Measurements from ENCODE around the gene A3GALT2.

A3GALT2 gene

GRCh38 chr1:33320619-33321165, at the start of gene A3GALT2:
A3GALT2 (minus strand) TSS chr1:33321098; CDS start chr1:33321098, 0 bp downstream.
- no peak for DNase-seq (ENCODE audit: extremely low spot score)
- CTCF ChIA-PET: interaction anchor here (1.5 to 2.5 kb wide), 2 partner anchors 10 to 25 kb away, joined by 3 to 9 read pairs; no protein-coding TSS in a partner anchor
- TF ChIP-seq, protein P1, sequence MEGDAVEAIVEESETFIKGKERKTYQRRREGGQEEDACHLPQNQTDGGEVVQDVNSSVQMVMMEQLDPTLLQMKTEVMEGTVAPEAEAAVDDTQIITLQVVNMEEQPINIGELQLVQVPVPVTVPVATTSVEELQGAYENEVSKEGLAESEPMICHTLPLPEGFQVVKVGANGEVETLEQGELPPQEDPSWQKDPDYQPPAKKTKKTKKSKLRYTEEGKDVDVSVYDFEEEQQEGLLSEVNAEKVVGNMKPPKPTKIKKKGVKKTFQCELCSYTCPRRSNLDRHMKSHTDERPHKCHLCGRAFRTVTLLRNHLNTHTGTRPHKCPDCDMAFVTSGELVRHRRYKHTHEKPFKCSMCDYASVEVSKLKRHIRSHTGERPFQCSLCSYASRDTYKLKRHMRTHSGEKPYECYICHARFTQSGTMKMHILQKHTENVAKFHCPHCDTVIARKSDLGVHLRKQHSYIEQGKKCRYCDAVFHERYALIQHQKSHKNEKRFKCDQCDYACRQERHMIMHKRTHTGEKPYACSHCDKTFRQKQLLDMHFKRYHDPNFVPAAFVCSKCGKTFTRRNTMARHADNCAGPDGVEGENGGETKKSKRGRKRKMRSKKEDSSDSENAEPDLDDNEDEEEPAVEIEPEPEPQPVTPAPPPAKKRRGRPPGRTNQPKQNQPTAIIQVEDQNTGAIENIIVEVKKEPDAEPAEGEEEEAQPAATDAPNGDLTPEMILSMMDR (IDR thresholded peaks at IDR 0.05; ENCODE audit: control extremely low read depth, extremely low read depth, low read depth, missing control alignments): no peak
- POLR2A ChIA-PET: no interaction called here

- DNase-seq (ENCODE audit: extremely low spot score): no peak
- TF ChIP-seq, protein P1 (IDR thresholded peaks at IDR 0.05; ENCODE audit: control extremely low read depth, extremely low read depth, low read depth, missing control alignments): no peak
- ChIA-PET POLR2A (no interaction called here), CTCF (interaction anchor here (0.7 to 6.5 kb wide), 5 partner anchors 10 to 99 kb away, joined by 3 to 51 read pairs (median 3); no protein-coding TSS in a partner anchor)
Measured at GRCh38 chr1:33370301-33370700, 49.4 kb upstream of the A3GALT2 start.

DNA sequence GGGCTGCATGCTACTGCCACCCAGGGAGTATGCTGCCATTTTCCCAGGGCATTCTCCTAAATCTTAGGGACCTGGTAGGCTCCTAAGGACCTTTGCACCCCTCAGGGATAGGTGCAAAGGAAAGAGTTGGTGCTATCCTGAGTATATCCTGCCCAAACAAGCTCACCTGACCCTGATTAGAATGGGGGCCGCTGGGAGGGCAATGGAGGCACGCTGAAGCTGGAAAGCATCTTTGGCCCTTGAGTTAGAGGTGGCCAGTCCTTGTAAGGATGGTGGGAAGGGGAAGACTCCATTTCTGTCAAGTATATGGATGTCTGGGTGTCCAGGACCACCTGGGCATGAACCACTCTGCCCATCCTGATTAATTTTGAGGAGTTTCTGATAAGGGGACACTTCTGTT, 48.9 kb upstream of the A3GALT2 start:
- CTCF ChIA-PET: interaction anchor here (0.7 to 6.5 kb wide), 7 partner anchors 11 to 243 kb away, joined by 3 to 51 read pairs (median 3); no protein-coding TSS in a partner anchor
- POLR2A ChIA-PET: no interaction called here
- TF ChIP-seq, protein P1 (IDR thresholded peaks at IDR 0.05; ENCODE audit: control extremely low read depth, extremely low read depth, low read depth, missing control alignments): no peak
- DNase-seq (ENCODE audit: extremely low spot score): no peak

- CTCF ChIA-PET: interaction anchor here (0.7 to 6.5 kb wide), 5 partner anchors 16 to 244 kb away, joined by 3 to 51 read pairs (median 4); no protein-coding TSS in a partner anchor
- POLR2A ChIA-PET: no interaction called here
Measured at GRCh38 chr1:33369081-33369480, 48.2 kb upstream of the A3GALT2 start.

DNA sequence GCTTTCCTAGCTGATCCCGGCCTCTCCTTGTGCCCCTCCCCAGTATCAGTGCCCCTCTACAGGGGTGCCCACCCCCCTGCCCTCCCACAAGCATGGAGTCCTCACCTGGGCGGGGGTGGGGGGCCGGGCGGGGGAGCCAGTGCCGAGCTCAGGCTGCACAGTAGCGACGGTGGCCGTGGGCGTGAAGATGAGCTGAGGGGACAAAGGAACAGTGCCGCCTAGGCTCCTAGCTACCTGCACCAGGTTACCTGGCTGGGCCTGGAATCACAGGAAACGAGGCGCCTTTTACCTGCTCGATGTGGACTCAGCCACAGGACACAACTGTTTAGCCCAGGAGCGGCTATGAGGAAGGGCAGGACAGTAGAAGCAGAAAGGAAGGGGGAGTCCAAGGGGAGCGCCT, 47.5 kb upstream of the A3GALT2 start:
- TF ChIP-seq, protein P1 (IDR thresholded peaks at IDR 0.05; ENCODE audit: control extremely low read depth, extremely low read depth, low read depth, missing control alignments): no peak
- ChIA-PET CTCF (interaction anchor here (0.7 to 6.5 kb wide), 5 partner anchors 33 to 245 kb away, joined by 3 to 51 read pairs (median 4); no protein-coding TSS in a partner anchor), POLR2A (no interaction called here)
- DNase-seq (ENCODE audit: extremely low spot score): no peak

More at GRCh38 chr1:33369081-33369480, 48.2 kb upstream of the A3GALT2 start:
- no peak for DNase-seq (ENCODE audit: extremely low spot score)
- TF ChIP-seq, protein P1 (IDR thresholded peaks at IDR 0.05; ENCODE audit: control extremely low read depth, extremely low read depth, low read depth, missing control alignments): no peak

DNA sequence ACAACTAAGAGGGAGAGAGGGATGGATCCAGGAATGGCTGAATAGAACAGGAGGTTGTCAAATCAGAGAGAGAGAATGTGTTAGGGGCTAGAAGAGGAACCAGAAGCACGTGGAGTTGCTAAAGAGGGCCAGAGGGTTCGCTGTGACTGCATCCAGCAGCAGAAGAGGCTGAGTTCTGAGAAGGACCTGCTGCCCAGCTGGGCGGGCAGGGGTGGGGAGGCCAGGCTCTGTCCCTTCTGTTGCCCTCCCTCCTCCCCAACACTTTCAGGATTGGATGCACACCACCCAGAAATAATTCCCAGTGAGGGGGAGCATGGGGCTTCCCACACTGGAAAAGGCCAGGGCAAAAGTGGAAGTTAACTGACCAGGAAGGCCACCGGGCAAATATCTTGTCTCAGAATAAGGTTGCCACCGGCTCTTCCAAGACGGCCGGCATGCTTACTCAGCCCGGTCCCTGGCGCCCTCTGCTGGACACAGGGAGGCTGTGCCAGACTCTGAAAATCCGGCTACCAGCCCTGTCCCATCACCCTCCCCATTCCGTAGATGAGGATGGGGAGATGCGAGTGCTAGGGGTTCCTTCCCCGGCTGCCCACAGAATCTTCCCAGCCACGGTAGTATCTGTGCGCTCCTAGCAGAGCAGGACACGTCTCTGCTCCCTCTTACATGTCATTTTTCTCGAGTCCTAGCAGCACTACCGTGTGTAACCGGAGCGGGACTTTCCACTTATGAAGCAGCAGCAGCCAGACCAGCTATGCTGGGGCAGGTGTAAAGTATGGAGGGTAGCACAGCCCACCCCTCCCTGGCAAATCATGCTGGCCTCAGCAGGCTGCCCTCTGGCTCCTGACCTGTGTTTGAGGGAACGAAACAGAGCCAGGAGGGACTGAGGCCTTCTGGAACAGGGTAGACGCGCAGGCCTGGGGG, 46.8 kb upstream of the A3GALT2 start:
- POLR2A ChIA-PET: no interaction called here
- peak; percentile 91 for DNase-seq (ENCODE audit: extremely low spot score)
- TF ChIP-seq, protein P1 (IDR thresholded peaks at IDR 0.05; ENCODE audit: control extremely low read depth, extremely low read depth, low read depth, missing control alignments): peak; percentile 94
- CTCF ChIA-PET: interaction anchor here (0.7 to 6.5 kb wide), 7 partner anchors 13 to 245 kb away, joined by 3 to 51 read pairs (median 4); no protein-coding TSS in a partner anchor
